Stimulated activated CD8-positive, alpha-beta memory T cell treated with anti-CD3 and anti-CD28 coated beads, Interleukin-2, amount 100 ng/mL, for 48 hours (primary cell): ENCODE data around the gene ART1.
"Not testable (repeated sequence)": the region's sequence is repeated elsewhere in the genome, so short reads cannot be mapped to it uniquely, and the experiment has no call there.

Experiments
- DNase-seq, 2 donors: peaks; one replicate each; pipeline ENCODE4 v3.0.0-alpha.2; 2020; ENCODE audit warnings: low read depth in 2 of 2

ART1 gene

GRCh38 chr11:3632070-3632660 lies 12.8 kb upstream of the ART1 start:
- DNase-seq = no peak

DNA sequence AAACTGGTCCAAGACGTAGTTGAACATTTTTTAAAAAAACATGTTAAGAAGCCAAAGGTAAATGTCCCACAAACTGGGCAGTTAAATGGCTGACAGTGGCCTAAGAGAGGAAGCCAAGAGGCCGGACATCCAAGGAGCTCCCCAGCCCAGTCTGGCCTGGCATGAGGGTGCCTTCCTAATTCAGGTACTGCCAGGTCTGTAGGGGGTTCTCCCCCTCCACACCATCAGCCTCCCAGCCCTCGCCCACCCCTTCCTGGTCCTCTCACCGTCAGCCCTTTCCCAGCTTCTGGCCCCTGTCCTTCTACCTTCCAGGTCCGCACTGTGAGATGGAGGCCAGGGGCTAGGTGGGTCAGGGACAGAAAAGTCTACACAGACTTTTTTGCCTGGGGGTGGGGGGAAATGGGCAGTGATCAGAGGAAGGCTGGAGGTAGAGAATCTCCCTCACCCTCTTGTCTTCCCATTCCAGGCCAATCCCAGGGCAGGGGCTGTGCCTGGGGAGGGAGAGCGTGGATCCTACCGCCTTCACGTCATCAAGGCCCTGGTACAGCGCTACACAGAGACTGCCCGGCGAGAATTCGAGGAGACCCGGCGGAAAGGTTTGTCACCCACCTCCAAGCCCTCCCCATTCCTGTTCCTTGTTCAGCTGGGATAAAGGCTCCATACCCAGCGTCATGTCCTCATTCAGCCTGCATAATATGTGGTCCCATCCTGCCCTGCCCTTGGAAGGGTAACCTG lies 9.1 kb upstream of the ART1 start:
- DNase-seq = no peak

- DNase-seq = no peak
Measured at GRCh38 chr11:3637201-3637600, 7.7 kb upstream of the ART1 start.

DNA sequence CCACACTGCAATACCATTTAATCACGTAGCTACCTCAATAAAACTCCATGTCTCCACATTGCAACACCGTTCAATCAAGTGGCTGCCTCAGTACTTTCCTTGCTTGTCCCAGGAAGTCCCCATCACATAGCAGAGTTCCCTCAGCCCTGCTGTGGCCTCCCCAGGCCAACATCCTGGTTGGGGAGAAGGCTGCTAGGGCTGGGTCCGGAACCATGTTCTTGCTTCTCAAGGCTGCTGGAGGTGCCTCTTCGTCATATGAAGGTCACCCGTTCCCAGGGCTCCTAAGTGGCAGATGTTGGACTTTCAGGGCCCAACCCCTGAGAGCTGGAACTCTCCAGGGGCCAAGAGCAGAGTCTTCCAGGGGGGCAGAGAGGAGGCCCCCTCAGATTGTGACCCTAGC lies 6.4 kb upstream of the ART1 start:
- DNase-seq = no peak

GRCh38 chr11:3639841-3640240 lies 5.1 kb upstream of the ART1 start:
- no peak for DNase-seq

GRCh38 chr11:3641191-3641590 lies 3.7 kb upstream of the ART1 start:
- DNase-seq = no peak

- no peak for DNase-seq
Measured at GRCh38 chr11:3641701-3642070, 3.2 kb upstream of the ART1 start, which contains the start of gene ART5. ART5 (minus strand) TSS chr11:3641992; CDS start chr11:3641862, 130 bp downstream.

GRCh38 chr11:3642071-3642951 lies 2.6 kb upstream of the ART1 start:
- peak; percentile 46 to 52 for DNase-seq

DNA sequence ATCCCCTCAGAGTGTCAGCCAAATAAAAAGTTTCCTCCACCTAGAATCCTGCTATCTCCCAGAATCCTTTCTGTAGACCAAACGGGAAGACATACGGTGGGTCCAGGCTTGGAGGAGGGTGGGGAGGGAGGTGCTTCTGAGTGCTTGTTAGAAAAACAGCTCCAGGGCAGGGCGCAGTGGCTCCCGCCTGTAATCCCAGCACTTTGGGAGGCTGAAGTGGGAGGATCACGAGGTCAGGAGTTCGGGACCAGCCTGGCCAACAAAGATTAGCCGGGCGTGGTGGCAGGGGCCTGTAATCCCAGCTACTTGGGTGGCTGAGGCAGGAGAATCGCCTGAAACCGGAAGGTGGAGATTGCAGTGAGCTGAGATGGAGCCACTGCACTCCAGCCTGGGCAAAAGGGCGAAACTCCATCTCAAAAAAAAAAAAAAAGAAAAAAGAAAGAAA lies 1.8 kb upstream of the ART1 start:
- DNase-seq = not testable (repeated sequence)

DNA sequence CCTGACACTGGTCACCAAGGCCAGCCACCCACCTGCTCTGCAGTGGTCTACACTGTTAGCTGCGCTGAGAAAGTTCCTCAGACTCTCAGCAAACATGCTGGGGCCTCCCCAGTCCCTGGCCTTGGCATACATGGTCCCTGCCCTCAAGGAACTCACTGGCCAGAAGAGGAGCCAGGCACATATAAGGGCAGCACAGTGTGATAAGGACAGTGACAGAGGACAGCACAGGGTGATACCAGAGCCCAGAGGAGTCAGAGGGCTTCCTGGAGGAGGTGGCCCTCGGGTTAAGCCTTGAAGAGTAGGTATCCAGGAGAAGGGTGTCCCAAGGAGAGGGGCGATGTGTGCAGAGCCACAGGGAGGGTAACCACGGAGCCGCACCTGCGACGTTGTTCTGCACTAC lies 624 bp downstream of the ART1 start:
- no peak for DNase-seq

DNA sequence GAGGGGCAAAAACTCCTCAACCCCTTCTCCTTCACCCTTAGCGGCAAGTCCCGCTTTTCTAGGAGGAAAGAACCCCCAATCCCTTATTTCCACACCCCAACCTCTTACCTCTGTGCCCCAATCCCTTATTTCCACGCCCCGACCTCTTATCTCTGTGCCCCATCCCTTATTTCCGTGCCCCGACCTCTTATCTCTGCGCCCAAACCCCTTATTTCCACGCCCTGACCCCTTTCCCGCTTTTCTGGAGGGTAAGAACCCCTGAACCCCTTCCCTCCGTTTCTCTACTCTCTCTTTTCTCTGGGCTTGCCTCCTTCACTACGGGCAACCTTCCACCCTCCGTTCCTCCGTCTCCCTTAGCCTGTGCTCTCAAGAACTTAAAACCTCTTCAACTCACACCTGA lies 3.9 kb downstream of the ART1 start:
- not testable (repeated sequence) for DNase-seq

DNA sequence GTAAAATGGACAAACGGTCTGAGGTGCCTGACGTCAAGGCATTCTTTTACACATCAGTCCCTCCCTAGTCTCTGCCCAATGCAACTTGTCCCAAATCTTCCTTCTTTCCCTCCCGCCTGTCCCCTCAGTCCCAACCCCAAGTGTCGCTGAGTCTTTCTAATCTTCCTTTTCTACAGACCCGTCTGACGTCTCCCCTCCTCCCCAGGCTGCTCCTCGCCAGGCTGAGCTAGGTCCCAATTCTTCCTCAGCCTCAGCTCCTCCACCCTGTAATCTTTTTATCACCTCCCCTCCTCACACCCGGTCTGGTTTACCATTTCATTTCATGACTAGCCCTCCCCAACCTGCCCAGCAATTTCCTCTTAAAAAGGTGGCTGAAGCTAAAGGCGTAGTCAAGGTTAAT lies 4.4 kb downstream of the ART1 start:
- DNase-seq = not testable (repeated sequence)

- not testable (repeated sequence) for DNase-seq
Measured at GRCh38 chr11:3652514-3652913, 7.6 kb downstream of the ART1 start.

DNA sequence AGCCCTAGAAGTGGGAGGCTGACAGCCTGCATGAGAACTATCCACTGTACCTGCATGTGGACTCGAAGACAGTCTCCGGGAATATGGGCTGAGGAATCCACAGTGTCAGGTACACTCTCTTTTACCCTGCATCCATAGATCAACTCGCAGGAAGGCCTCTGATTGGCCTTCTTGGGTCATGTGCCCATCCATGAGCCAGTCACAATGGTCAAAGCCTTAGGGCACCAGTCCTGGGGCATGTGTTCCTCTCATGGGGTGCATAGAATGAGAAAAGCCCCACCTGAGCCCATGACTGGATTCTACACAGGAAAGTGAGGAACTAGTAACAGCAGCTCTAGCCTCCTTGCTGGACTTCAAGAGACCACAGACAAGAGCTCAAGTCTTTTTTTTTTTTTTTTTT lies 10.6 kb downstream of the ART1 start:
- DNase-seq = no peak

DNA sequence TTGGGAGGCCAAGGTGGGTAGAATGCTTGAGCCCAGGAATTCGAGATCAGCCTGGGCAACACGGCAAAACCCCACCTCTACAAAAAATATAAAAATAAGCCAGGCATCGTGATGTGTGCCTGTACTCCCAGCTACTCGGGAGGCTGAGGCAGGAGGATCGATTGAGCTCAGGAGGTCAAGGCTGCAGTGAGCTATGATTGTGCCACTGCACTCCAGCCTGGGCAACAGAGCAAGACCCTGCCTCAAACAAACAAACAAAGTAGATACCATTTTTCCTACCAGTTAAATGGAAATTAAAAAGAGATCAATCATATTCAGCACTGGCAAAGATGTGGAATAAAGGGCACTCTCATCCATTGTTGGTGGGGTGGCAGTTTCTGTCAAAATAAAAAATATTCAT lies 12.4 kb downstream of the ART1 start:
- not testable (repeated sequence) for DNase-seq

GRCh38 chr11:3658252-3658651 lies 13.3 kb downstream of the ART1 start:
- no peak for DNase-seq

DNA sequence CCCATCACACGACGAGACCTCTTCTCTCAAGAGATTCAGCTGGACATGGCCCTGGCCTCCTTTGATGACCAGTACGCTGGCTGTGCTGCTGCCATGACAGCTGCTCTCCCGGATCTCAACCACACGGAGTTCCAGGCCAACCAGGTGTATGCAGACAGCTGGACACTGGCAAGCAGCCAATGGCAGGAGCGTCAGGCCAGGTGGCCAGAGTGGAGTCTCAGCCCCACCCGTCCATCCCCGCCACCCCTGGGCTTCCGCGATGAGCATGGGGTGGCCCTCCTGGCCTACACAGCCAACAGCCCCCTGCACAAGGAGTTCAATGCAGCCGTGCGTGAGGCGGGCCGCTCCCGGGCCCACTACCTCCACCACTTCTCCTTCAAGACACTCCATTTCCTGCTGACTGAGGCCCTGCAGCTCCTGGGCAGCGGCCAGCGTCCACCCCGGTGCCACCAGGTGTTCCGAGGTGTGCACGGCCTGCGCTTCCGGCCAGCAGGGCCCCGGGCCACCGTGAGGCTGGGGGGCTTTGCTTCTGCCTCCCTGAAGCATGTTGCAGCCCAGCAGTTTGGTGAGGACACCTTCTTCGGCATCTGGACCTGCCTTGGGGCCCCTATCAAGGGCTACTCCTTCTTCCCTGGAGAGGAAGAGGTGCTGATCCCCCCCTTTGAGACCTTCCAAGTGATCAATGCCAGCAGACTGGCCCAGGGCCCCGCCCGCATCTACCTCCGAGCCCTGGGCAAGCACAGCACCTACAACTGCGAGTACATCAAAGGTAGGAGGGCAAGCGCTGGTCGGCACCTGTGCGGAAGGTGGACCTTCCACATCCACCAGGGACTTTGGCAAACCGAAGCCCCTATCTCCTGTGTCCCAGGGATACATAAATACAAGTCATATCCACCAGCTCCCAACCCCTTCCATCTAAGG lies 14.9 kb downstream of the ART1 start:
- no peak for DNase-seq

DNA sequence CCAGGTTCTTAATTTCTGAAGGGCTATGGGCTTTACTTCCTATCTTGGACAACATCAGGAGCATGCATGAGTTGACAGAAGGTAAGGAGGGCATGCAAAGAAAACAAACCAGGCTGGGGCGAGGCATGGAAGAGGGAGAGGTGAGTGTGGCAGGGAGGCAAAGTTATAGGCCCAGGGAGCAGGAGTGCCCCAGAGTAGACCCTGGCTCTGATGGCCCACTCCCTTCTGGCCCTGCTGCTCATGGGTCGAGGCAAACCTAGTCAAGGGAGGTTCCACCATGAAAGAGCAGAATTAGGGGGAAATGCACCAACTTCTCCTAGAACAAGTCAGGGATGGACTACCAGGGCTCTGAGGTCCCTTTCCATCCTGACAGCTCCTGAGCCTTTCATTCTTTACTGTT lies 16.0 kb downstream of the ART1 start:
- no peak for DNase-seq

DNA sequence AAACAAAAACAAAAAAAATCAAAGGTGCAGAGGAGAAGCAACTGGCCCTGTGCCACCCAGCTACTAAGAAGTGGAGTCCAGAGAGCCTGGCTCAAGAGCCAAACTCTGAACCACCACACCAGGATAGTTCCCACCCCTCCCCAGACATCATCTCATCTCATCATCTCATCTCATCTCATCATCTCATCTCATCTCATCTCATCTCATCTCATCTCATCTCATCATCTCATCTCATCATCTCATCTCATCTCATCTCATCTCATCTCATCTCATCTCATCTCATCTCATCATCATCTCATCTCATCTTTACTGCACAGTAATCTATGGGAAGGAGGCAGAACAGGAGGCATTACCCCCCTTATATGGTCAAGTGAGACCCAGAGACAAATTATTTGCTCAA lies 17.9 kb downstream of the ART1 start:
- DNase-seq = no peak

- DNase-seq = no peak
Measured at GRCh38 chr11:3664032-3664630, 19.2 kb downstream of the ART1 start.
